Measurements from ENCODE around the gene SLC7A6OS.

Gene SLC7A6OS

DNA sequence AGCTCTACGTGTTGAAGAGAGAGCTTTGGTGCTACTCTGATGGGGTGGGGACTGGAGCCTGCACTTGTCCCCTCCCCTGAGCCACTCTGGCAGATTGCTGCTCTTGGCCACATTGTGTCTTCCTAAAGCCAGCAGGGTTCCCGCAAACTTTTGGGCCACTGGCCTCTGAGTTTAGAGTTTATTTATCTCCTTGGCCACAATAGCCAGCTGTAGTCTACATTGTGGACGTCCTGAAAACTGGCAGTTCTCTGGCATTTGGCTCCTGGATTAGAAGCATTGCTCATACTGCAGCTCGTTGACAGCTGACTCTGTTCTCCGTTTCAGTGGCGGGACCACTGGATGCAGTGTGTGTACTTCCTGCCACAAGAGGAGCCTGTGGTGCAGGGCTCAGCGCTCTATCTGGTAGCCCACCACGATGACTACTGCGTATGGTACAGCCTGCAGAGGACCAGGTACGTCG lies 34.6 kb upstream of the SLC7A6OS start:
- TF ChIP-seq, protein P1, sequence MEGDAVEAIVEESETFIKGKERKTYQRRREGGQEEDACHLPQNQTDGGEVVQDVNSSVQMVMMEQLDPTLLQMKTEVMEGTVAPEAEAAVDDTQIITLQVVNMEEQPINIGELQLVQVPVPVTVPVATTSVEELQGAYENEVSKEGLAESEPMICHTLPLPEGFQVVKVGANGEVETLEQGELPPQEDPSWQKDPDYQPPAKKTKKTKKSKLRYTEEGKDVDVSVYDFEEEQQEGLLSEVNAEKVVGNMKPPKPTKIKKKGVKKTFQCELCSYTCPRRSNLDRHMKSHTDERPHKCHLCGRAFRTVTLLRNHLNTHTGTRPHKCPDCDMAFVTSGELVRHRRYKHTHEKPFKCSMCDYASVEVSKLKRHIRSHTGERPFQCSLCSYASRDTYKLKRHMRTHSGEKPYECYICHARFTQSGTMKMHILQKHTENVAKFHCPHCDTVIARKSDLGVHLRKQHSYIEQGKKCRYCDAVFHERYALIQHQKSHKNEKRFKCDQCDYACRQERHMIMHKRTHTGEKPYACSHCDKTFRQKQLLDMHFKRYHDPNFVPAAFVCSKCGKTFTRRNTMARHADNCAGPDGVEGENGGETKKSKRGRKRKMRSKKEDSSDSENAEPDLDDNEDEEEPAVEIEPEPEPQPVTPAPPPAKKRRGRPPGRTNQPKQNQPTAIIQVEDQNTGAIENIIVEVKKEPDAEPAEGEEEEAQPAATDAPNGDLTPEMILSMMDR (conservative IDR thresholded peaks at IDR 0.05; ENCODE audit: control insufficient read depth, insufficient read depth, low read depth, low read length): no peak
- no peak overlapping the region for H3K4me3 ChIP-seq (ENCODE audit: control insufficient read depth, low read depth, low read length)
- no peak for DNase-seq (ENCODE audit: low read depth)

DNA sequence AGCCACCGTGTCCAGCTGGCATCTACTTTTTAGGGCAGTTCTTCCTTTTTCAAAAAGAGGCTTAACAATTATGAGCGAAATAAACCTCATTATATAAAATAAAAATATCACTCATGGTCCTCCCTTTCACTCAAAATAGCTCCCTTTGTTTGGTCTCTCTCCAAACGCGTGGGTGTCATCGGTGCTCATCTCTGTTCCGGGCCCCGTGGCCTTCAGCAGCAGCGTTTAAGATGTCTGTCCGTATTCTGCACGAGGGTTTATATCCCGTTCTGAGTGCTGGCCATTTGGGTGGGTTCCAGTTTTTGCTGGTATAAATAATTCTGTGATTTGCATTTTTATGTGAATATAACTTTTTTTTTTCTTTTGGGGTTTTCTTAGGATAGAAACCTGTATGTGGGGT lies 33.5 kb upstream of the SLC7A6OS start:
- TF ChIP-seq, protein P1 (conservative IDR thresholded peaks at IDR 0.05; ENCODE audit: control insufficient read depth, insufficient read depth, low read depth, low read length): no peak
- no peak for DNase-seq (ENCODE audit: low read depth)
- no peak overlapping the region for H3K4me3 ChIP-seq (ENCODE audit: control insufficient read depth, low read depth, low read length)

DNA sequence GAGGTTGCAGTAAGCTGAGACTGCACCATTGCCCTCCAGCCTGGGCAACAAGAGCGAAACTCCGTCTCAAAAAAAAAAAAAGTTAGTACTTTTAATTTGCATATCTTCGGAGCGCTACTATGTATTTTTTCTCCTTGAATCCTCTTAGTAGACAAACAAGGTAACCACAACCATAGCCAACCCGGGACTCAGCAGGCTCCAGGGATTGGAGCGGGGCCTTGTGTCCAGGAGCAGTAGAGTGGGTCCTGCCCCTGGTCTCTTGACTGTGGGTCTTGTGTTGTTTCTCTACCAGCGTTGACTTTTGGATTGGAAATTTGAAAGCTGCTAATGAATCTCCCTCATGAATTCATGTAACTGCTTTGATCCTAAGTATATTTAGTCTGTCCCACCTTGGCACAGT lies 32.4 kb upstream of the SLC7A6OS start:
- TF ChIP-seq, protein P1 (conservative IDR thresholded peaks at IDR 0.05; ENCODE audit: control insufficient read depth, insufficient read depth, low read depth, low read length): no peak
- DNase-seq (ENCODE audit: low read depth): no peak
- H3K4me3 ChIP-seq (ENCODE audit: control insufficient read depth, low read depth, low read length): no peak overlapping the region

GRCh38 chr16:68342620-68343019 lies 31.9 kb upstream of the SLC7A6OS start:
- TF ChIP-seq, protein P1 (conservative IDR thresholded peaks at IDR 0.05; ENCODE audit: control insufficient read depth, insufficient read depth, low read depth, low read length): no peak
- H3K4me3 ChIP-seq (ENCODE audit: control insufficient read depth, low read depth, low read length): no peak overlapping the region
- DNase-seq (ENCODE audit: low read depth): no peak

DNA sequence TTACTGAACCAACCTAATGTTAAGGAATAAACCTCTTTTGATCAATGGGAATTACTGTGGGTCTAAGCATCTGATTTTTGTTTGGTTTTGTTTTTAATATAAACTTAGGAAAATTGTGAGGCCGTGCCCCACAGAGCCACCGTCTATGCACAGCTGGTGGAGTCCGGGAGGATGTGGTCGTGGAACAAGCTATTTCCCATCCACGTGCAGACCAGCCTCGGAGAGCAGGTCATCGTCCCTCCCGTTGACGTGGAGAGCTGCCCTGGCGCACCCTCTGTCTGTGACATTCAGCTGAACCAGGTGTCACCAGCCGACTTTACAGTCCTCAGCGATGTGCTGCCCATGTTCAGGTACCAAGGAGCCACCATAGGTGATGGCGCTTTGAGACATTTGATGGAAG lies 28.5 kb upstream of the SLC7A6OS start:
- TF ChIP-seq, protein P1 (conservative IDR thresholded peaks at IDR 0.05; ENCODE audit: control insufficient read depth, insufficient read depth, low read depth, low read length): no peak
- H3K4me3 ChIP-seq (ENCODE audit: control insufficient read depth, low read depth, low read length): no peak overlapping the region
- no peak for DNase-seq (ENCODE audit: low read depth)

- DNase-seq (ENCODE audit: low read depth): no peak
- H3K4me3 ChIP-seq (ENCODE audit: control insufficient read depth, low read depth, low read length): no peak overlapping the region
- TF ChIP-seq, protein P1 (conservative IDR thresholded peaks at IDR 0.05; ENCODE audit: control insufficient read depth, insufficient read depth, low read depth, low read length): no peak
These were observed 27.8 kb upstream of the SLC7A6OS start for GRCh38 chr16:68338326-68339119.
